ENCODE results near the gene USH1C. TPM values are rescaled to one million over a fixed set of nuclear protein-coding genes. Genes with fewer than 3 reads are reported as not detected.

Gene USH1C
- total and polyA plus RNA-seq, 9 of the 15 experiments (the other 6 are each of a cell fraction or from before 2014, with no cell fraction given), result 0.04 TPM; not detected in 8

DNA sequence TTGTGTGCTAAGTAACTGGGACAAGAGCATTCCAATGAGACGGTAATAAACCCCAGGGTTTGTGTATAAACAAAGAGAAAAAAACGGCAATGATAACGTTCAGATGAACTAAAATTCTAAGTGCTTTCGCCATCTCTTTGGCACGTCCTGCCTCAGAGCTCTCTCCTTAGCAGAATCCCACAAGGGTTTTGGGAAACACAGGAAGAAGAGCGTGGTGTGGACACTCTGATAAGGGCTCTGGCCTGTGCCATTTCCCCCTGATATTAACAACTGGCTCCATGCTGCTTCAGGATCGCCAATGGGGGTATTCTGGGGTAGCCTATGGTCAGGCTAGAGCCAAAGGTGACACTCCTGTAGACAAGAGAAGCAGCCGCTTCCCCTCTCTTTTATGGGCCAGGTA, 85.9 kb downstream of the USH1C start:
- H3K9me1 ChIP-seq (ENCODE audit: control insufficient read depth, insufficient read depth, low read length), result no peaks in the 10 kb centered on the region
- no peaks in the 10 kb centered on the region for H3K79me2 ChIP-seq (ENCODE audit: control insufficient read depth, insufficient read depth, low read length)
- no peak for DNase-seq (ENCODE audit: extremely low read depth in 1 of 4, low spot score in 3 of 4)
- H3K4me2 ChIP-seq (ENCODE audit: insufficient read depth, low read length), result no peak overlapping the region
- H3K36me3 ChIP-seq (ENCODE audit: control insufficient read depth, insufficient read depth, low read length), result no peaks in the 10 kb centered on the region
- 0% methylated on average over 8 of the region's 8 CpGs for WGBS (ENCODE audit: insufficient coverage, low coverage, missing lambda C conversion rate)
- POLR2A ChIA-PET, result no interaction called here
- no peak for FAIRE-seq
- in situ Hi-C loops (cut with MboI), result no loop called here
- no peak for ATAC-seq
- H3K9ac ChIP-seq (ENCODE audit: insufficient read depth in 1 of 2, low read depth in 2 of 2, low read length in 2 of 2), result no peak overlapping the region
- CTCF ChIA-PET (ENCODE audit: low intra/inter-chr PET ratio), result no interaction called here
- intact Hi-C loops (cut with micrococcal nuclease), result no loop called here
- peaks cover 0 to 3% of the 10 kb centered on the region in 2 experiments; a peak in 3 of 5 replicates for H3K4me1 ChIP-seq (replicated peaks in 1 of 2; ENCODE audit: control insufficient read depth in 2 of 2, insufficient read depth in 2 of 2, low read length in 2 of 2)
- H3K27ac ChIP-seq (ENCODE audit: extremely low read depth, low read depth, low read length), result no peak overlapping the region
- no peak overlapping the region for H3K4me3 ChIP-seq
- TF ChIP-seq GTF2A2 (tag; IDR thresholded peaks at IDR 0.05) (no peak), ZC3H4 (CRISPR knock-in tag; IDR thresholded peaks at IDR 0.05; ENCODE audit: borderline replicate concordance) (no peak), BACH1 (tag; IDR thresholded peaks at IDR 0.05) (no peak), LARP7 (IDR thresholded peaks at IDR 0.05) (no peak), L3MBTL2 (IDR thresholded peaks at IDR 0.05) (no peak), FOSL1 (tag; conservative IDR thresholded peaks at IDR 0.05) (no peak), ZNF12 (CRISPR knock-in tag; IDR thresholded peaks at IDR 0.05) (no peak)
- TF ChIP-seq, protein P1, sequence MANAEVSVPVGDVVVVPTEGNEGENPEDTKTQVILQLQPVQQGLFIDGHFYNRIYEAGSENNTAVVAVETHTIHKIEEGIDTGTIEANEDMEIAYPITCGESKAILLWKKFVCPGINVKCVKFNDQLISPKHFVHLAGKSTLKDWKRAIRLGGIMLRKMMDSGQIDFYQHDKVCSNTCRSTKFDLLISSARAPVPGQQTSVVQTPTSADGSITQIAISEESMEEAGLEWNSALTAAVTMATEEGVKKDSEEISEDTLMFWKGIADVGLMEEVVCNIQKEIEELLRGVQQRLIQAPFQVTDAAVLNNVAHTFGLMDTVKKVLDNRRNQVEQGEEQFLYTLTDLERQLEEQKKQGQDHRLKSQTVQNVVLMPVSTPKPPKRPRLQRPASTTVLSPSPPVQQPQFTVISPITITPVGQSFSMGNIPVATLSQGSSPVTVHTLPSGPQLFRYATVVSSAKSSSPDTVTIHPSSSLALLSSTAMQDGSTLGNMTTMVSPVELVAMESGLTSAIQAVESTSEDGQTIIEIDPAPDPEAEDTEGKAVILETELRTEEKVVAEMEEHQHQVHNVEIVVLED (CRISPR knock-in tag; IDR thresholded peaks at IDR 0.05), result no peak
- TF ChIP-seq, protein P2, sequence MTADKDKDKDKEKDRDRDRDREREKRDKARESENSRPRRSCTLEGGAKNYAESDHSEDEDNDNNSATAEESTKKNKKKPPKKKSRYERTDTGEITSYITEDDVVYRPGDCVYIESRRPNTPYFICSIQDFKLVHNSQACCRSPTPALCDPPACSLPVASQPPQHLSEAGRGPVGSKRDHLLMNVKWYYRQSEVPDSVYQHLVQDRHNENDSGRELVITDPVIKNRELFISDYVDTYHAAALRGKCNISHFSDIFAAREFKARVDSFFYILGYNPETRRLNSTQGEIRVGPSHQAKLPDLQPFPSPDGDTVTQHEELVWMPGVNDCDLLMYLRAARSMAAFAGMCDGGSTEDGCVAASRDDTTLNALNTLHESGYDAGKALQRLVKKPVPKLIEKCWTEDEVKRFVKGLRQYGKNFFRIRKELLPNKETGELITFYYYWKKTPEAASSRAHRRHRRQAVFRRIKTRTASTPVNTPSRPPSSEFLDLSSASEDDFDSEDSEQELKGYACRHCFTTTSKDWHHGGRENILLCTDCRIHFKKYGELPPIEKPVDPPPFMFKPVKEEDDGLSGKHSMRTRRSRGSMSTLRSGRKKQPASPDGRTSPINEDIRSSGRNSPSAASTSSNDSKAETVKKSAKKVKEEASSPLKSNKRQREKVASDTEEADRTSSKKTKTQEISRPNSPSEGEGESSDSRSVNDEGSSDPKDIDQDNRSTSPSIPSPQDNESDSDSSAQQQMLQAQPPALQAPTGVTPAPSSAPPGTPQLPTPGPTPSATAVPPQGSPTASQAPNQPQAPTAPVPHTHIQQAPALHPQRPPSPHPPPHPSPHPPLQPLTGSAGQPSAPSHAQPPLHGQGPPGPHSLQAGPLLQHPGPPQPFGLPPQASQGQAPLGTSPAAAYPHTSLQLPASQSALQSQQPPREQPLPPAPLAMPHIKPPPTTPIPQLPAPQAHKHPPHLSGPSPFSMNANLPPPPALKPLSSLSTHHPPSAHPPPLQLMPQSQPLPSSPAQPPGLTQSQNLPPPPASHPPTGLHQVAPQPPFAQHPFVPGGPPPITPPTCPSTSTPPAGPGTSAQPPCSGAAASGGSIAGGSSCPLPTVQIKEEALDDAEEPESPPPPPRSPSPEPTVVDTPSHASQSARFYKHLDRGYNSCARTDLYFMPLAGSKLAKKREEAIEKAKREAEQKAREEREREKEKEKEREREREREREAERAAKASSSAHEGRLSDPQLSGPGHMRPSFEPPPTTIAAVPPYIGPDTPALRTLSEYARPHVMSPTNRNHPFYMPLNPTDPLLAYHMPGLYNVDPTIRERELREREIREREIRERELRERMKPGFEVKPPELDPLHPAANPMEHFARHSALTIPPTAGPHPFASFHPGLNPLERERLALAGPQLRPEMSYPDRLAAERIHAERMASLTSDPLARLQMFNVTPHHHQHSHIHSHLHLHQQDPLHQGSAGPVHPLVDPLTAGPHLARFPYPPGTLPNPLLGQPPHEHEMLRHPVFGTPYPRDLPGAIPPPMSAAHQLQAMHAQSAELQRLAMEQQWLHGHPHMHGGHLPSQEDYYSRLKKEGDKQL (CRISPR knock-in tag; IDR thresholded peaks at IDR 0.05; ENCODE audit: borderline replicate concordance), result no peak
- H4K20me1 ChIP-seq (replicated peaks; ENCODE audit: control insufficient read depth, insufficient read depth, low read length), result no peaks in the 10 kb centered on the region; the same call in 1 of the 2 replicates
- H3K27me3 ChIP-seq (ENCODE audit: control insufficient read depth in 2 of 2, insufficient read depth in 2 of 2, low read length in 2 of 2), result peaks cover 30 to 46% of the 10 kb centered on the region in 2 experiments; a peak in 4 of 5 replicates
- BruUV-seq (replicated peaks), result no TSS peak
- no peaks in the 10 kb centered on the region for H3K9me3 ChIP-seq (replicated peaks; ENCODE audit: control insufficient read depth, insufficient read depth, low read depth, low read length)
- no peak overlapping the region for H2AFZ ChIP-seq (ENCODE audit: low read depth, low read length)
